ENCODE measurements around the gene RAB3IL1. TPM values are rescaled to one million over a fixed set of nuclear protein-coding genes. Genes with fewer than 3 reads are reported as not detected.

The RAB3IL1 gene
- total and polyA plus RNA-seq, 9 of the 15 experiments (the other 6 are each of a cell fraction or from before 2014, with no cell fraction given): 0.15 to 42.6 (median 15.5) TPM

GRCh38 chr11:61963282-61964057, 46.1 kb upstream of the RAB3IL1 start (continued):
- TF ChIP-seq HEY1 (CRISPR knock-in tag; IDR thresholded peaks at IDR 0.05; ENCODE audit: borderline replicate concordance) (peak; percentile 18; the same call in 1 of the 2 replicates), ETV1 (tag; conservative IDR thresholded peaks at IDR 0.05; ENCODE audit: low read depth) (0 out of 2 replicates have a peak, but pooled peaks have one; percentile 10), PHF21A (IDR thresholded peaks at IDR 0.05; ENCODE audit: borderline replicate concordance, low read depth) (no peak; the same call in 1 of the 2 replicates), ZNF449 (CRISPR knock-in tag; IDR thresholded peaks at IDR 0.05) (0 out of 2 replicates have a peak, but pooled peaks have one; percentile 22), ZNF408 (CRISPR knock-in tag; IDR thresholded peaks at IDR 0.05; ENCODE audit: low read depth) (no peak), TBP (optimal IDR thresholded peaks at IDR 0.05; ENCODE audit: low read depth, low read length) (no peak), ZNF77 (CRISPR knock-in tag; IDR thresholded peaks at IDR 0.05) (0 out of 2 replicates have a peak, but pooled peaks have one; percentile 41), ARID4B (CRISPR knock-in tag; IDR thresholded peaks at IDR 0.05) (peak; percentile 50; the same call in 1 of the 2 replicates), NFXL1 (CRISPR knock-in tag; IDR thresholded peaks at IDR 0.05) (no peak), YY1 (IDR thresholded peaks at IDR 0.05; ENCODE audit: borderline replicate concordance in 1 of 3, control insufficient read depth in 1 of 3, extremely low read depth in 1 of 3, insufficient read depth in 3 of 3, insufficient read length in 1 of 3, insufficient replicate concordance in 2 of 3, low read depth in 1 of 3, low read length in 2 of 3) (no peak), CC2D1A (IDR thresholded peaks at IDR 0.05) (peak; percentile 11; the same call in 1 of the 2 replicates), DACH1 (IDR thresholded peaks at IDR 0.05; ENCODE audit: partially characterized antibody) (peak; percentile 19), ZNF561 (CRISPR knock-in tag; conservative IDR thresholded peaks at IDR 0.05) (no peak; the same call in 1 of the 2 replicates), ZFP1 (CRISPR knock-in tag; IDR thresholded peaks at IDR 0.05) (peak; percentile 63; the same call in 1 of the 2 replicates), SNIP1 (IDR thresholded peaks at IDR 0.05; ENCODE audit: low read depth) (peak; percentile 65; the same call in 1 of the 2 replicates), ZNF146 (CRISPR knock-in tag; IDR thresholded peaks at IDR 0.05; ENCODE audit: unreplicated experiment) (no peak)
- TF ChIP-seq, protein P1, sequence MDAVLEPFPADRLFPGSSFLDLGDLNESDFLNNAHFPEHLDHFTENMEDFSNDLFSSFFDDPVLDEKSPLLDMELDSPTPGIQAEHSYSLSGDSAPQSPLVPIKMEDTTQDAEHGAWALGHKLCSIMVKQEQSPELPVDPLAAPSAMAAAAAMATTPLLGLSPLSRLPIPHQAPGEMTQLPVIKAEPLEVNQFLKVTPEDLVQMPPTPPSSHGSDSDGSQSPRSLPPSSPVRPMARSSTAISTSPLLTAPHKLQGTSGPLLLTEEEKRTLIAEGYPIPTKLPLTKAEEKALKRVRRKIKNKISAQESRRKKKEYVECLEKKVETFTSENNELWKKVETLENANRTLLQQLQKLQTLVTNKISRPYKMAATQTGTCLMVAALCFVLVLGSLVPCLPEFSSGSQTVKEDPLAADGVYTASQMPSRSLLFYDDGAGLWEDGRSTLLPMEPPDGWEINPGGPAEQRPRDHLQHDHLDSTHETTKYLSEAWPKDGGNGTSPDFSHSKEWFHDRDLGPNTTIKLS (IDR thresholded peaks at IDR 0.05; ENCODE audit: borderline replicate concordance, low read depth): 0 out of 2 replicates have a peak, but pooled peaks have one; percentile 7
- TF ChIP-seq, protein P2, sequence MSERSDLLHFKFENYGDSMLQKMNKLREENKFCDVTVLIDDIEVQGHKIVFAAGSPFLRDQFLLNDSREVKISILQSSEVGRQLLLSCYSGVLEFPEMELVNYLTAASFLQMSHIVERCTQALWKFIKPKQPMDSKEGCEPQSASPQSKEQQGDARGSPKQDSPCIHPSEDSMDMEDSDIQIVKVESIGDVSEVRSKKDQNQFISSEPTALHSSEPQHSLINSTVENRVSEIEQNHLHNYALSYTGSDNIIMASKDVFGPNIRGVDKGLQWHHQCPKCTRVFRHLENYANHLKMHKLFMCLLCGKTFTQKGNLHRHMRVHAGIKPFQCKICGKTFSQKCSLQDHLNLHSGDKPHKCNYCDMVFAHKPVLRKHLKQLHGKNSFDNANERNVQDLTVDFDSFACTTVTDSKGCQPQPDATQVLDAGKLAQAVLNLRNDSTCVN (CRISPR knock-in tag; IDR thresholded peaks at IDR 0.05): peak; percentile 5

All from K562 (cell line).